Body of pancreas (tissue), 4 donors: Measurements from ENCODE around the gene RBM47. TPM values are rescaled to one million over a fixed set of nuclear protein-coding genes. Genes with fewer than 3 reads are reported as not detected.

Experiments used
- ATAC-seq: fragments of 150-250 bp; one replicate; pipeline ENCODE4 v1.9.1; 2016
- DNase-seq, 4 donors: peaks; one replicate each; pipeline ENCODE4 v3.0.0-alpha.2; 2019
- H3K27ac ChIP-seq, 4 donors: fragments of 200-600 bp; sonication (generic); 1 replicate in 3 of 4; 2 replicates in 1 of 4; pipeline versions ENCODE4 v1.5.1 to v1.6.1; 2016 to 2019; ENCODE audit warnings: mild to moderate bottlenecking in 1 of 4, mixed read lengths in 1 of 4, moderate library complexity in 1 of 4
- H3K27me3 ChIP-seq, 2 donors: fragments of 200-600 bp; sonication (generic); one replicate each; pipeline ENCODE4 v1.6.0; 2016; ENCODE audit warnings: mild to moderate bottlenecking in 1 of 2
- H3K36me3 ChIP-seq, 2 donors: fragments of 200-600 bp; sonication (generic); replicated peaks in 1 of 2; 2 replicates each; pipeline ENCODE4 v1.5.1; 2016; ENCODE audit warnings: low read depth in 2 of 2; ENCODE audit not compliant: insufficient read depth in 1 of 2
- H3K4me1 ChIP-seq: fragments of 200-600 bp; sonication (generic); one replicate; pipeline ENCODE4 v1.6.0; 2016
- H3K4me3 ChIP-seq, 2 donors: fragments of 200-600 bp; sonication (generic); 1 replicate in 1 of 2; 2 replicates in 1 of 2; pipeline ENCODE4 v1.5.1; 2016 to 2019
- H3K9me3 ChIP-seq, 3 donors: fragments of 200-600 bp; sonication (generic); 1 replicate in 2 of 3; 2 replicates in 1 of 3; pipeline ENCODE4 v1.5.1; 2016
- CTCF ChIP-seq, 7 experiments: fragments of 450-650 bp in 4 of 7; fragments of 200-600 bp in 3 of 7; sonication (generic) in 3 of 7; IDR thresholded peaks; one replicate each; pipeline ENCODE4 v1.5.1; 2016 to 2019; ENCODE audit warnings: antibody characterized with exemption in 7 of 7
- POLR2A ChIP-seq, 3 donors: fragments of 450-650 bp; IDR thresholded peaks; one replicate each; pipeline ENCODE4 v1.6.1; 2016; ENCODE audit warnings: antibody characterized with exemption in 3 of 3, mild to moderate bottlenecking in 2 of 3
- WGBS, 2 donors: methylation state at CpG; one replicate each; pipeline ENCODE4 v1.1.5; 2017; 5-methylcytosine and 5-hydroxymethylcytosine counted together
- intact Hi-C: fragments of 100-400 bp; cut with DNase I; formaldehyde crosslinking; loops from one replicate; pipeline ENCODE4 v1.15.1; 2023
- total RNA-seq, 2 donors: library from RNA; depleted of rRNA; stranded (reverse); fragments of >200 nt; gene quantifications; one replicate each; pipeline ENCODE4 v1.1.0, GENCODE V29; 2016

RBM47 gene
- total RNA-seq, 2 donors from 2014 or later = 79.9 to 99.5 TPM

GRCh38 chr4:40403081-40403480, 226.6 kb downstream of the RBM47 start:
- Histone ChIP-seq H3K4me1 (peaks cover 40% of the 10 kb centered on the region), H3K36me3 (no peaks in the 10 kb centered on the region), H3K27ac (peak overlapping the region; percentile 95 to 97 (median 96)), H3K9me3 (no peaks in the 10 kb centered on the region), H3K27me3 (no peaks in the 10 kb centered on the region), H3K4me3 (no peak overlapping the region)
- no peak for ATAC-seq
- TF ChIP-seq POLR2A (IDR thresholded peaks at IDR 0.05) (peak in 1 of 3 donors; percentile 10), CTCF (IDR thresholded peaks at IDR 0.05) (no peak)
- peak in 1 of 4 donors; percentile 38 for DNase-seq
- intact Hi-C loops = no loop called here
- 41 to 50% methylated on average over 5 of the region's 5 CpGs for WGBS, 2 donors

GRCh38 chr4:40402556-40402955, 227.1 kb downstream of the RBM47 start:
- 62 to 89% methylated on average over 1 of the region's 1 CpG for WGBS, 2 donors
- Histone ChIP-seq H3K4me1 (peaks cover 40% of the 10 kb centered on the region), H3K36me3 (no peaks in the 10 kb centered on the region), H3K27ac (peak overlapping the region; percentile 95 to 97 (median 96)), H3K4me3 (no peak overlapping the region), H3K27me3 (no peaks in the 10 kb centered on the region), H3K9me3 (no peaks in the 10 kb centered on the region)
- TF ChIP-seq POLR2A (IDR thresholded peaks at IDR 0.05) (no peak), CTCF (IDR thresholded peaks at IDR 0.05) (no peak)
- no peak for DNase-seq
- no peak for ATAC-seq
- intact Hi-C loops = no loop called here

- Histone ChIP-seq H3K4me1 (peaks cover 44% of the 10 kb centered on the region), H3K27me3 (no peaks in the 10 kb centered on the region), H3K4me3 (no peak overlapping the region), H3K9me3 (no peaks in the 10 kb centered on the region), H3K27ac (no peak overlapping the region), H3K36me3 (no peaks in the 10 kb centered on the region)
- TF ChIP-seq CTCF (IDR thresholded peaks at IDR 0.05) (no peak), POLR2A (IDR thresholded peaks at IDR 0.05) (no peak)
- no peak for ATAC-seq
- WGBS, 2 donors = 78 to 82% methylated on average over 8 of the region's 8 CpGs
- intact Hi-C loops = no loop called here
- no peak for DNase-seq
These were observed 228.0 kb downstream of the RBM47 start for GRCh38 chr4:40401631-40402030.

GRCh38 chr4:40401096-40401495, 228.6 kb downstream of the RBM47 start:
- Histone ChIP-seq H3K4me1 (peaks cover 48% of the 10 kb centered on the region), H3K36me3 (no peaks in the 10 kb centered on the region), H3K9me3 (no peaks in the 10 kb centered on the region), H3K27ac (no peak overlapping the region), H3K27me3 (no peaks in the 10 kb centered on the region), H3K4me3 (no peak overlapping the region)
- intact Hi-C loops = no loop called here
- ATAC-seq = no peak
- no peak for DNase-seq
- TF ChIP-seq POLR2A (IDR thresholded peaks at IDR 0.05) = no peak
- TF ChIP-seq CTCF (IDR thresholded peaks at IDR 0.05) = no peak
- WGBS, 2 donors = 94 to 95% methylated on average over 6 of the region's 6 CpGs

GRCh38 chr4:40399578-40399977, 230.1 kb downstream of the RBM47 start:
- H3K4me1 ChIP-seq = peaks cover 48% of the 10 kb centered on the region
- no peak for DNase-seq
- 89 to 96% methylated on average over 3 of the region's 3 CpGs for WGBS, 2 donors
- H3K27ac ChIP-seq = no peak overlapping the region
- H3K9me3 ChIP-seq = no peaks in the 10 kb centered on the region
- intact Hi-C loops = no loop called here
- H3K36me3 ChIP-seq = no peaks in the 10 kb centered on the region
- H3K4me3 ChIP-seq = no peak overlapping the region
- H3K27me3 ChIP-seq = no peaks in the 10 kb centered on the region
- no peak for ATAC-seq
- TF ChIP-seq POLR2A (IDR thresholded peaks at IDR 0.05) = no peak
- no peak for TF ChIP-seq CTCF (IDR thresholded peaks at IDR 0.05)
